ENCODE data around the gene RPS6KB2. TPM values are rescaled to one million over a fixed set of nuclear protein-coding genes. Genes with fewer than 3 reads are reported as not detected.

Gene RPS6KB2
- total and polyA plus RNA-seq, 9 of the 15 experiments (the other 6 are each of a cell fraction or from before 2014, with no cell fraction given): 0.42 to 122 (median 82.6) TPM

DNA sequence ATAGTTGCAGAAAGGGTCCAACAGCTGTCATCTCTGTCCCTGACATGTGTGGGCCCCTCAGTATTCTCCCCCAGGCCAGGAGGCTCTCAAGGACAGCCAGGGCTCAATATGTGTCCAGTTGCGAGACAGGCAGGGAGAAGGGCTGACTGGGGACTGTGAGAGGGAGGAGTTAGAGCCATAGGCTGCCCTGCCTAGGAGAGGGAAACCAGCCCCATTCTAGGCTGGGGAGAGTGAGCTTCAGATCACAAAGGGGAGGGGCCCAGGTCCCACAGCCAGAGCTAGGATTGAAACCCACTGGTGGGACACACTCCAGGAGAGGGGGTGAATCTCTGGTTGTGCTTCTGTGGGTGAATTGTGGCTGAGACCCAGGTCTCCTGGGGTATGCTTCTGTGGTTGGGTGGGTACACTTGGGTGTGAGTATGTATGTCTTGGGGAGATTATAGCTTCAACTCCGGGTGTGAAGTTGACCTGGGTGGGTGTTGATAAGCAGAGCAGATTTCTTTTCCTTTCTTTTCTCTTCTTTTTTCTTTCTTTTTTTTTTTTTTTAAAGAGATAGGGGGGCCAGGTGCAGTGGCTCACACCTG lies 14.9 kb upstream of the RPS6KB2 start:
- CTCF ChIA-PET (ENCODE audit: low intra/inter-chr PET ratio): no interaction called here
- TF ChIP-seq ZNF274 (IDR thresholded peaks at IDR 0.05; ENCODE audit: borderline replicate concordance, low read depth, low read length) (no peak), PML (IDR thresholded peaks at IDR 0.05; ENCODE audit: low read length) (no peak), CBFA2T2 (conservative IDR thresholded peaks at IDR 0.05) (peak; percentile 27; the same call in 1 of the 2 replicates), MIER1 (IDR thresholded peaks at IDR 0.05; ENCODE audit: low read depth) (no peak), TAL1 (IDR thresholded peaks at IDR 0.05) (peak; percentile 31; the same call in 1 of the 2 replicates), CBFA2T3 (IDR thresholded peaks at IDR 0.05) (peak; percentile 71), KAT7 (CRISPR knock-in tag; IDR thresholded peaks at IDR 0.05; ENCODE audit: borderline replicate concordance) (no peak), ESRRA (IDR thresholded peaks at IDR 0.05; ENCODE audit: borderline replicate concordance, low read depth) (no peak), DPF2 (IDR thresholded peaks at IDR 0.05) (0 out of 2 replicates have a peak, but pooled peaks have one; percentile 33), TRIM24 (IDR thresholded peaks at IDR 0.05) (no peak), ZNF384 (IDR thresholded peaks at IDR 0.05; ENCODE audit: low read depth, low read length) (0 out of 2 replicates have a peak, but pooled peaks have one; percentile 24)

More for the DNA sequence above, 14.9 kb upstream of the RPS6KB2 start:
- H3K36me3 ChIP-seq (ENCODE audit: control insufficient read depth, insufficient read depth, low read length): no peaks in the 10 kb centered on the region
- H3K27me3 ChIP-seq (ENCODE audit: control insufficient read depth in 2 of 2, insufficient read depth in 2 of 2, low read length in 2 of 2): no peaks in the 10 kb centered on the region
- FAIRE-seq: peak; percentile 83
- peaks cover 21 to 65% of the 10 kb centered on the region in 2 experiments for H3K4me1 ChIP-seq (replicated peaks in 1 of 2; ENCODE audit: control insufficient read depth in 2 of 2, insufficient read depth in 2 of 2, low read length in 2 of 2)
- in situ Hi-C loops (cut with MboI) (no loop called here), intact Hi-C loops (cut with micrococcal nuclease) (no loop called here)
- WGBS (ENCODE audit: insufficient coverage, low coverage, missing lambda C conversion rate): 10% methylated on average over 2 of the region's 2 CpGs
- DNase-seq (ENCODE audit: extremely low read depth in 1 of 4, low spot score in 3 of 4): peak in 2 of 4 experiments; percentile 37 to 55
- H3K79me2 ChIP-seq (ENCODE audit: control insufficient read depth, insufficient read depth, low read length): no peaks in the 10 kb centered on the region
- peak overlapping the region; percentile 32; the same call in 1 of the 2 replicates for H2AFZ ChIP-seq (ENCODE audit: low read depth, low read length)
- ATAC-seq: peak; percentile 77
- no TSS peak for BruUV-seq (replicated peaks)
- no peak overlapping the region; the same call in 2 of the 3 replicates for H3K27ac ChIP-seq (ENCODE audit: extremely low read depth, low read depth, low read length)
- no peak overlapping the region for H3K4me3 ChIP-seq
- H3K4me2 ChIP-seq (ENCODE audit: insufficient read depth, low read length): peak overlapping the region; percentile 25
- no peaks in the 10 kb centered on the region; the same call in 1 of the 2 replicates for H4K20me1 ChIP-seq (replicated peaks; ENCODE audit: control insufficient read depth, insufficient read depth, low read length)
- peak overlapping the region in 1 of 2 experiments; percentile 68; a peak in 1 of 4 replicates for H3K9ac ChIP-seq (ENCODE audit: insufficient read depth in 1 of 2, low read depth in 2 of 2, low read length in 2 of 2)
- no peaks in the 10 kb centered on the region for H3K9me3 ChIP-seq (replicated peaks; ENCODE audit: control insufficient read depth, insufficient read depth, low read depth, low read length)
- POLR2A ChIA-PET: interaction anchor here (0.5 to 3.0 kb wide), 8 partner anchors 9 to 94 kb away, joined by 3 to 19 read pairs (median 4); partner anchors contain the start of genes PPP1CA and RPS6KB2
- H3K9me1 ChIP-seq (ENCODE audit: control insufficient read depth, insufficient read depth, low read length): no peaks in the 10 kb centered on the region

Measured in K562 (cell line).